RWPE1 (cell line): ENCODE measurements around the gene NCKAP5.

Source experiments
- CTCF ChIA-PET: fragments of 350-600 bp; sonication (Branson Sonifier 250); formaldehyde crosslinking; extraction: SDS; loops from one replicate; lab custom pipeline; 2021; lab: Yijun Ruan, JAX
- POLR2A ChIA-PET: fragments of 400-600 bp; formaldehyde crosslinking; extraction: SDS; loops from one replicate; lab custom pipeline; 2020; ENCODE audit warnings: antibody characterized with exemption; ENCODE audit not compliant: low non-redundant PET; lab: Yijun Ruan, JAX
- DNase-seq: peaks from one replicate; pipeline ENCODE4 v3.0.0; 2012; ENCODE audit warnings: low spot score
- H3K27ac ChIP-seq: fragments of 450-650 bp; 2 replicates; pipeline ENCODE4 v1.5.1; 2017
- CTCF ChIP-seq: fragments of 450-650 bp; conservative IDR thresholded peaks from 2 replicates; pipeline ENCODE4 v1.5.1; 2017; ENCODE audit warnings: low read depth, mild to moderate bottlenecking

NCKAP5 gene

DNA sequence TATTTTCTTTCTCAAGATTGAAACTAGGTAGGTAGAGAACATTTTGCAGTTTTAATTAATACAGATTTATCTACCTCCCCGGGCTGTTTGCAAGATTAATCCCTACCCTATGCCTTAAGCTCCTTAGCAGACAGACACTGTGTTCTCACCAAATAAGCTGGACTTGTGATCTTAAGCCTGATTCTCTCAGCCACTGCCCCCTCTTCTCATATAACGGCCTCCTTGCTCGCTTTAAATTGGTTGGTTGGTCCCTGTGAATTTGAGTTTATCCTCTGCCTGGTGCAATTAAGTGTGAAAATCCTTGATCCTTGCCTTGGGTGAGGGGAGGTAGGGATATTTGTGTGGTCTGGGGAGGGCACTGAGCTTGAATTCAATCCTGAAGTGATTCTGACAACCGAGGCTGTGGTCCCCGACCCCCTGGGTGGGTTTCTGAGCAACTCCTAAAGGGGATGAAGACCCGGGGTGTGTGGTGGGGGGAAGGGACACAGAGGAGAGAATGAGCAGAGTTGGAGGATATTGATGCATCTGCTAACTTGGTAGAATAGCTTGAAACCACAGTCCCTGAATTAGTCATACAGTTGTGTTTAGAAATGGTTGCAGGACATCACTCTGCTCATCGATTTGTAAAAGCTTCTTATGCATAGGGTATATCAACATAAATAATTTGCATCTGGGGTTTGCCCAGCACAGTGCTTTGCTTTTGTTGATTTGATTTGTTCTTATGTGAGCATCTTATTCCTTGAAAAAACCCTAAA lies 36.9 kb upstream of the NCKAP5 start:
- no peak for TF ChIP-seq CTCF
- POLR2A ChIA-PET, result no interaction called here
- no peak overlapping the region for H3K27ac ChIP-seq
- CTCF ChIA-PET, result no interaction called here
- no peak for DNase-seq

DNA sequence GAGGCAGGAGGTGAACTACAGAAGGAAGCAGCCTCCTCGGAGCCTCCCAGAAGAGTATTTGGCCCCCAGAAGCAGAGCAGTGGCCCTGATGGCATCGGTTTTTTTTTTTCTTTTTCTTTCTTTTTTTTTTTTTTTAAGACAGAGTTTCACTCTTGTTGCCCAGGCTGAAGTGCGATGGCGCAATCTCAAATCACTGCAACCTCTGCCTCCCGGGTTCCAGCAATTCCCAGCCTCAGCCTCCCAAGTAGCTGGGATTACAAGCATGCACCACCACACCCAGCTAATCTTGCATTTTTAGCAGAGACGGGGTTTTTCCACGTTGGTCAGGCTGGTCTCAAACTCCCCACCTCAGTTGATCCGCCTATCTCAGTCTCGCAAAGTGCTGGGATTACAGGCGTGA lies 34.8 kb upstream of the NCKAP5 start:
- ChIA-PET CTCF (no interaction called here), POLR2A (no interaction called here)

GRCh38 chr2:133602538-133602937 lies 34.3 kb upstream of the NCKAP5 start:
- ChIA-PET POLR2A (no interaction called here), CTCF (no interaction called here)
- no peak for DNase-seq
- TF ChIP-seq CTCF, result no peak
- H3K27ac ChIP-seq, result peak overlapping the region; percentile 38; the same call in 1 of the 2 replicates

More for the DNA sequence above, 34.8 kb upstream of the NCKAP5 start:
- no peak for DNase-seq
- TF ChIP-seq CTCF, result no peak
- no peak overlapping the region for H3K27ac ChIP-seq

GRCh38 chr2:133600266-133600928 lies 32.1 kb upstream of the NCKAP5 start:
- no peak for DNase-seq
- no peak overlapping the region for H3K27ac ChIP-seq
- no peak for TF ChIP-seq CTCF
- POLR2A ChIA-PET, result no interaction called here
- CTCF ChIA-PET, result no interaction called here

DNA sequence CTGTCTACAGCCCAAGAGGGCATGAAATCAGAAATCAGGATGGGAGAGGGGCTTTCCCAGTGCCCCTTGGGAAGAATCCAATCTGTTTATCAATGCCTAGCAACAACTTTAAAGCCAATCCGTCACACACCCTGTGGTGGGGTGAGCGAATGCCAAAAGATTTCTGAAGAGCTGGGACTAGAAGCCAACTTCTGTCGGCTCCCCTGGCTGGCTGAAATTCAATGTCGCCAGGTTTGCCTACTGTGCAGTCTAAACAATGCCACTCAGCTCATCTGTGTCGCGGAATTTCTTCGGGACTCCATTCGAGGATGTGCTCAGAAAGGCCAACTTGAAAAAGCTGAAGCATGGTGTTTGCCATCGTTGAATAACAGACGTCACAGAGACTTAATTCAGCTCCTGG lies 31.5 kb upstream of the NCKAP5 start:
- CTCF ChIA-PET, result no interaction called here
- no peak overlapping the region for H3K27ac ChIP-seq
- POLR2A ChIA-PET, result no interaction called here
- TF ChIP-seq CTCF, result no peak
- DNase-seq, result no peak

DNA sequence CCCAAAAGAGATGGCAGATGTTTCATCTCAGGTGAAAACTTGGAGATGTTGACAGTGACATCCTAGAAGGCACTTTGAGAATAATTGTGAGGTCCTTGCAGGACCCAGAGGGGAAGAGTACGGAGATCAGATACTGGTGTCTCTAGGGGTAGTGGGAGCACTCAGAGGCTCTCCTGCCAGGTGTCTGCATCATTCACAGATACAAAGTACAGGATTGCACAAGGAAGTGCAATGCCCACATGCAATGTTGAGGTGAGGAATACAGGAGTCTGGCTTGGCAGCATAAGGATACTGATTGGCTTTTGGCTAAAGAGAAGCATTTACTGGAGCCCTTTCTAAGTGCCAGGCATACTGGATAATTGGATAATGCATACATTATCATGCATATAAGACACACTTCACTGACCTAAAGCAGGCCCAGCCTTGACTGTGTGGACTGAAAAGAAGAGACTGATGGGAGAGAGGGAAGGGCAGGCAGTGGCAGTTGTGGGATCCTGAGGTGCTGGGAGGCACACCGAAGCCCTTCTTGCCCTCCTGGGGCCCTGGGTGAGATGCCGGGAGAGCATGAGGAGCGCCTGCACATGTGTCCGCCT lies 31.0 kb upstream of the NCKAP5 start:
- POLR2A ChIA-PET, result no interaction called here
- CTCF ChIA-PET, result no interaction called here
- no peak for DNase-seq
- no peak for TF ChIP-seq CTCF
- no peak overlapping the region for H3K27ac ChIP-seq
